ENCODE measurements around the gene CACNB4.
"Not testable (repeated sequence)": the region's sequence is repeated elsewhere in the genome, so short reads cannot be mapped to it uniquely, and the experiment has no call there.

The CACNB4 gene

DNA sequence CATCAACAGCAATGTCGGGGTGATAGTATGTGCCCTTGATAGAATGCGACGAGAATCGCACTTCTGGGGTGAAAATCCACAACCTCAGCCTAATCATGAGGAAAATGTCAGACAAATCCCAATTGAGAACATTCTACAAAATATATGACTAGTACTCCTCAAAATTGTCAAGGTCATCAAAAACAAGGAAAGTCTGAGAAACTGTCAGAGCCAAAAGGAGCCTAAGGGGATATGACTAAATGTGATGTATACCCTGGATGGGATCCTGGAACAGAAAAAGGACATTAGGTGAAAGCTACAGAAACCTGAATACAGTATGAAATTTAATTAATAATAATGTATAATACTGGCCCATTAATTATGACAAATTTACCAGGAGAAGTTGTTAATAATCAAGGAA is 7.6 kb upstream of the CACNB4 start:
- Histone ChIP-seq H3K4me1 (no peaks in the 10 kb centered on the region), H3K9ac (no peak overlapping the region)
- TF ChIP-seq Cebpa-rat (IDR thresholded peaks at IDR 0.05), result no peak

DNA sequence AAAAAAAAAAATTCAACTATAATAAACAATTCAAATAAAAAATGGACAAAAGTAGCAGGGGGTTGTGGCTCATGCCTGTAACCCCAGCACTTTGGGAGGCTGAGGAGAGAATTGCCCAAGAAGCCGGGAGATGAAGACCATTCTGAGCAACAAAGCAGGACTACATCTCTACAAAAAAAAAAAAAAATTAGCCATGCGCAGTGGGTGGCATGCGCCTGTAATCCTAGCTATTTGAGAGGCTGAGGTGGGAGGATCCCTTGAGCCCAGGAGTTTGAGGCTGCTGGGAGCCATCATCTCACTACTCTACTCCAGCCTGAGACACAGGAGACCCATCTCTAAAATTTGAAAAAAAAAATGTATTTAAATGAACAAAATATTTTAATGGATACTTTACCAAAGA is 4.4 kb upstream of the CACNB4 start:
- Histone ChIP-seq H3K9me3 (no peaks in the 10 kb centered on the region), H3K4me3 (no peak overlapping the region), H3K36me3 (no peaks in the 10 kb centered on the region), H3K4me1 (peaks cover 10% of the 10 kb centered on the region), H4K20me1 (peaks cover under 1% of the 10 kb centered on the region; the same call in 1 of the 2 replicates), H3K27me3 (peaks cover 31% of the 10 kb centered on the region), H3K27ac (no peak overlapping the region), H3K4me2 (no peak overlapping the region), H3K9ac (no peak overlapping the region)
- no peak for TF ChIP-seq Cebpa-rat (IDR thresholded peaks at IDR 0.05)

More for the DNA sequence above, 7.6 kb upstream of the CACNB4 start:
- no peak overlapping the region for H3K27ac ChIP-seq
- H3K9me3 ChIP-seq, result no peaks in the 10 kb centered on the region
- no peak overlapping the region for H3K4me3 ChIP-seq
- no peaks in the 10 kb centered on the region for H3K36me3 ChIP-seq
- H4K20me1 ChIP-seq, result no peaks in the 10 kb centered on the region
- no peak overlapping the region for H3K4me2 ChIP-seq
- no peaks in the 10 kb centered on the region for H3K27me3 ChIP-seq

DNA sequence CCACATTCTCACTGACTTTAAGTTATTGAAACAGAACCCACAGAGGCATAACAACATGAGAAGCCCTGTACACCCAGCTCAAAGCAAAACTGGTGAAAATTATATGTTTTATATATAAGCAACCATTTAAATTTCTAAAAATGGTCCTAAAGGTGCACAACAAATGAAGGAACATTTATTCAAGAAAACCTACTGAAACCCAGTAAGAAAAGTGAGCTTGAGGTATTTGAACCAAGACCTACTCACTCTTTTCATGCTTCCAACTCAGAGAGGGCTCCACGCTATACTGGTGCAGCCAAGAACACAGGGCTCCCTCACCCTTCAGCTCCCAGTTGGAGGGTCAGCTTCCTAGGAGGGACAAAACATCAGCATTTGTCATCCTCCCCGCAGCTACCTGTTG is 2.1 kb upstream of the CACNB4 start:
- no peak overlapping the region for H3K9ac ChIP-seq
- H3K4me2 ChIP-seq, result no peak overlapping the region
- H3K4me3 ChIP-seq, result no peak overlapping the region
- TF ChIP-seq Cebpa-rat (IDR thresholded peaks at IDR 0.05), result no peak
- peaks cover 53% of the 10 kb centered on the region for H3K27me3 ChIP-seq
- no peaks in the 10 kb centered on the region for H3K36me3 ChIP-seq
- peaks cover 15% of the 10 kb centered on the region for H3K4me1 ChIP-seq
- no peak overlapping the region for H3K27ac ChIP-seq
- H4K20me1 ChIP-seq, result peaks cover 6% of the 10 kb centered on the region; the same call in 1 of the 2 replicates
- no peaks in the 10 kb centered on the region for H3K9me3 ChIP-seq

DNA sequence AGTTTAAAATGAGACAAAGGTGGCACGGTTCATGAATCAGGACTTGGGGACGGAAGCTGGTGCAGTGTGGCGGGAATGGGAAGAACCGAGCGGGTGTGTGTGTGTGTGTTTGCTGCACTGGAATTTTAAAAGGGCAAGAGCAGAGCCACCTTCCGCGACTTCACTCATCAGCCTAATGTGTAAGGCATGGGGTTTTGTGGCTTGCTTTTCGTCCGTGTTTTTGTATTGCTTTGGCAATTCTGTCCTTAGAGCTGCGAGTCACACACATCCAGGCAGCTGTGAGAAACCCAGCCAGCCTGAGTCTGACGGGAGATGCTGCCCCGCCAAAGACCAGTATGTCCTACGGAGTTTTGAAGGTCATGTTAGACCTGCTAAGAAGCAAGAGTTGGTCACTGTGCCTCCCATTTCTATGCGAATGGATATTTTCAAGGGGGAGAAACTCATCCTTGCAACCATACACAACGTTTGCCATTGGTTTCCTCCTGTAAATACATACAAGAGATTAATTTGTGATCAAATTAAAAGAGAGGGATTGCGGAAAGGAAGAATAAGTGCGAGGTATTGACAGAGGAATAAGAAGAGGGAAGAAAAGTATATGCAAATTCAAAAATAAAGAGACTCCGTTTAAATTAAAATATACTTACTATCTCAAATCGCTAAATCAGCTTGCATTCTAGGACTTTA is 665 bp upstream of the CACNB4 start:
- Histone ChIP-seq H4K20me1 (peaks cover 6% of the 10 kb centered on the region; the same call in 1 of the 2 replicates), H3K4me2 (peak overlapping the region; percentile 96), H3K27me3 (peaks cover 58% of the 10 kb centered on the region), H3K4me1 (peaks cover 15% of the 10 kb centered on the region), H3K4me3 (peak overlapping the region; percentile 72), H3K9me3 (no peaks in the 10 kb centered on the region), H3K9ac (peak overlapping the region; percentile 43; the same call in 1 of the 2 replicates), H3K36me3 (no peaks in the 10 kb centered on the region), H3K27ac (no peak overlapping the region)
- no peak for TF ChIP-seq Cebpa-rat (IDR thresholded peaks at IDR 0.05)

DNA sequence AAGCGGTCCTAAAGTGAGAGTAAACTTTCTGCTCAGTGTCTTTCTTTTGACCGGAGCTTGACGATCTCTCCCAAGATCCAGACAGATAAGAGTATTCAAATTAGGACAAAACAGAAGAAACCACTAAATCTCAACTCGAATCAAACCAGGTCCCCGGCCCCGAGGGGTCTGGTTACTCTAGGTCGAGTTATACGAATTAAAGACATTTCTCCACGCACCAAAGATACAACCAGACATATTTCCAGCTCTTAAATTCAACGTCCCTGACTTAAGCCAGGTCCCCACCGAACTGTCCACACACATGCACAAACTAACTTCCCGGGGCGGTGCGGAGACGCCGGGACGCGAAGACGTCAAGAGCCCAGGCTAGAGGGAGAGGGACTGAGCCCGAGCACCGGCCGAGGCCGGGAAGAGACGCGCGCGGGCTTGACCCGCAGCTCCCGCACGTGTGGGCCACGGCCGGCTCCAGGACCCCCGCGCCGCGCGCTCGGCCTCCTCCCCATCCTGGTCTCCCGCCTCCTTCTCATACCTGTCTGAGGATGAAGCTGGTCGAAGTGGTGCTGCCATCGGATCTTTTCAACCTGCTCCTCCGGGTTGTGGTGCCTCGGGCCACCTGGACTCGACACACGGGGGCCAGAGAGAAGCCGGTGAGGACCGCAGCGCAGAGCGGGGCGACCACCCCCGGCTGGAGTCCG is 896 bp downstream of the CACNB4 start:
- peaks cover 15% of the 10 kb centered on the region for H3K4me1 ChIP-seq
- no peak overlapping the region for H3K9ac ChIP-seq
- peaks cover 6% of the 10 kb centered on the region; the same call in 1 of the 2 replicates for H4K20me1 ChIP-seq
- no peaks in the 10 kb centered on the region for H3K36me3 ChIP-seq
- no peak overlapping the region for H3K27ac ChIP-seq
- H3K4me2 ChIP-seq, result peak overlapping the region; percentile 96
- no peak for TF ChIP-seq Cebpa-rat (IDR thresholded peaks at IDR 0.05)
- peak overlapping the region; percentile 72 for H3K4me3 ChIP-seq
- H3K9me3 ChIP-seq, result no peaks in the 10 kb centered on the region
- peaks cover 58% of the 10 kb centered on the region for H3K27me3 ChIP-seq

DNA sequence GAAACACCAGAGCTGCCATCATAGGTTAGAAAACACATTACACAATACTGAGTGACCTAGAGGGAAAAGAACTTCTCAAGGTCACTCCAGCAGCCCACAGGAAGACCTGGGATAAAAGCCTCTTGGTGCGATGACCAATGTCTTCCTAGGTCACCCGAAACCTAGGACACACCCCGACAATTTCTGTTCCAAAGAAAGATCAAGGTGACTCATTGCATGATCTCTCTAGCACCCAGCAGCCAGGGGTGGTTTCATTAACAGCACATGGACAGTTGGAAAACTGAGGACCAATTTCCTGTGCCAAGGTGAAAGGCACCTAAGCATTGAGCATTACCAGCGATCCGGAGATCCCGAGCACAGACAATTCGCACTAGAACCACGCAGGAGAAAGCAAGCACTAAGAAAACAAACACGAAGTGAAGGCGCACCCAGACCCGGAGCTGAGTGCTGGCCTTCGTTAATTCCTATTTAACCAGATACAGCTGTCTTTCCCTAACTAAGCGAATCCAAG is 1.5 kb downstream of the CACNB4 start:
- no peak for TF ChIP-seq Cebpa-rat (IDR thresholded peaks at IDR 0.05)
- peaks cover 6% of the 10 kb centered on the region; the same call in 1 of the 2 replicates for H4K20me1 ChIP-seq
- peaks cover 15% of the 10 kb centered on the region for H3K4me1 ChIP-seq
- no peak overlapping the region for H3K9ac ChIP-seq
- H3K9me3 ChIP-seq, result no peaks in the 10 kb centered on the region
- no peak overlapping the region for H3K27ac ChIP-seq
- no peak overlapping the region for H3K4me3 ChIP-seq
- H3K4me2 ChIP-seq, result no peak overlapping the region
- H3K27me3 ChIP-seq, result peaks cover 58% of the 10 kb centered on the region
- no peaks in the 10 kb centered on the region for H3K36me3 ChIP-seq

DNA sequence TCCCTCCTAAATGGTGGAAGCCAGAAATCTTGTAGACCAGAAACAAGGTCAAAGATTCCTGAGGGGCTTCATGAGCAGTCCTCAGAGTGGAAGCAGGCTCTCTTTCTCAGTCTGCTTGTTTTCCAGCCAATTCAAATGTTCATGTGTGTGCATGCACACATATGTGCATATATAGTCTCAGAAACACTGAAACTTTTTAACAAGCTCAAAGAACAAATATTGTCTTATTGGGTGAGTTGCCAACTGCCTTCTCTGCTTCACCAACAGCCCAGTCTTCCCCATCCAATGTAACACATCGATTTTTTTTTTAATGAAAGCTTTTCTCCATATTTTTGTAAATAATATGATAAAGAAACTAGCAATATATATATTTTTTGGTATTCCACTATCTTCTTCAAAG is 3.7 kb downstream of the CACNB4 start:
- Histone ChIP-seq H3K36me3 (no peaks in the 10 kb centered on the region), H3K4me3 (no peak overlapping the region), H3K27me3 (peaks cover 46% of the 10 kb centered on the region), H4K20me1 (peaks cover 6% of the 10 kb centered on the region; the same call in 1 of the 2 replicates), H3K27ac (no peak overlapping the region), H3K9ac (no peak overlapping the region), H3K4me1 (peaks cover 15% of the 10 kb centered on the region), H3K9me3 (no peaks in the 10 kb centered on the region), H3K4me2 (no peak overlapping the region)
- no peak for TF ChIP-seq Cebpa-rat (IDR thresholded peaks at IDR 0.05)

DNA sequence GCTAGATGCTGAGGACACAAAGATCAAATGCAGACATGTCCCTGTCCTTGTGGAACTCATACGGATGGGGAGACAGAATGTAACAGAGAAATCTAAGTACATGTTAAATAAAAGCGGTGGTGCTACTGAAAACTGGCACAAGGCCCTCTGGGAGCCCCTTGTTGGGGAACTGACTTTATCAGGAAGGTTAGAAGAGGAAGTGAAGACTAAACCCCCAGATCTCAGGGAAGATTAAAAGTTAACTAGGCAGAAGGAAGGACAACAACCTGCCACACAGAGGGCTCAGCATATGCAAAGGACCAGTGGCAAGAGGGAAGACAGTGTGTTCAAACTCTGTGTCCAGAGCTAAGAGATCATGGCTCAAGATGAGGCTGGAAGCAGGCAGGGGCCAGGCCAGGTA is 4.8 kb downstream of the CACNB4 start:
- Histone ChIP-seq H4K20me1 (peaks cover 6% of the 10 kb centered on the region; the same call in 1 of the 2 replicates), H3K36me3 (no peaks in the 10 kb centered on the region), H3K9ac (no peak overlapping the region), H3K9me3 (no peaks in the 10 kb centered on the region), H3K27me3 (peaks cover 34% of the 10 kb centered on the region), H3K4me2 (no peak overlapping the region), H3K27ac (no peak overlapping the region), H3K4me3 (no peak overlapping the region), H3K4me1 (peaks cover 9% of the 10 kb centered on the region)
- no peak for TF ChIP-seq Cebpa-rat (IDR thresholded peaks at IDR 0.05)

DNA sequence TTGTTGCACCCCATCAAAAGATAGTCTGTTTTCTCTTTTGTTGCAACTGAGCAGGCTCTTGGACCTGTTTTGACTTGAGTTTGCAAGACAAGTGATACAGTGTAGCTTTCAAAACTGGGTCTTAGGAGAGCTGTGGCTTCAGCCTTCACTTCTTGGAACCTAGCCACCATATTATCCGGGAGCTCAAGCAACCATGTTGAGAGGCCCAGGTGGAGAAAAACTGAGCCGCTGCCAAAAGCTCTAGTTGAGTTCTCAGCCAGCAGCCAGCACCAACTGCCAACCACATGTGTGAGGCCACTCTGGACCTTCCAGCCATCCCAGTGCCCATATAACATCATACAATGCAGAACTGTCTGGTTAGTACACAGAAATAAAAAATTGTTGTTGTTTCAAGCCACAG is 5.4 kb downstream of the CACNB4 start:
- no peak overlapping the region for H3K4me3 ChIP-seq
- TF ChIP-seq Cebpa-rat (IDR thresholded peaks at IDR 0.05), result no peak
- no peaks in the 10 kb centered on the region for H3K9me3 ChIP-seq
- no peak overlapping the region for H3K9ac ChIP-seq
- no peaks in the 10 kb centered on the region for H3K36me3 ChIP-seq
- H3K4me1 ChIP-seq, result peaks cover 6% of the 10 kb centered on the region
- H3K27me3 ChIP-seq, result peaks cover 29% of the 10 kb centered on the region
- peaks cover 6% of the 10 kb centered on the region; the same call in 1 of the 2 replicates for H4K20me1 ChIP-seq
- H3K4me2 ChIP-seq, result no peak overlapping the region
- no peak overlapping the region for H3K27ac ChIP-seq

DNA sequence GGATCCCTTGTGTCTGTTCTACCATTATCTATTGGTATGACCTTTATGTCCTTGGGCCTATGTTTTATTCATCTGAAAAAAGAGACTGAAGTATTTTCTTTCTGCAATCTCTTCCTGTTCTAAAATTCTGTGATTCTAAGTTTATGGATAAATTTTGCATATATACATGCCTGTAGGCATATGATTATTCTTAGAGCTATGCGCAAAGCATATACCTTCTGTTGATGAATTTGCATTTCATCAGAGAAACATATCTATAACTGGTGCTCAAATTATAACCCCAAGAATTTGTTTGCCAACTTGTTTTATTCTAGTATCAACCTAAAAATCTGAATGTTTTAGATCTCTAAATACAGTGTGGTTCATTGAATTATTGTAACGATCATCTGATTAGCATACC is 6.7 kb downstream of the CACNB4 start:
- H3K4me3 ChIP-seq, result no peak overlapping the region
- H3K27ac ChIP-seq, result no peak overlapping the region
- H3K4me2 ChIP-seq, result no peak overlapping the region
- H3K36me3 ChIP-seq, result no peaks in the 10 kb centered on the region
- H3K4me1 ChIP-seq, result no peaks in the 10 kb centered on the region
- H3K9ac ChIP-seq, result no peak overlapping the region
- H3K9me3 ChIP-seq, result no peaks in the 10 kb centered on the region
- peaks cover 15% of the 10 kb centered on the region for H3K27me3 ChIP-seq
- no peak for TF ChIP-seq Cebpa-rat (IDR thresholded peaks at IDR 0.05)
- no peaks in the 10 kb centered on the region for H4K20me1 ChIP-seq

DNA sequence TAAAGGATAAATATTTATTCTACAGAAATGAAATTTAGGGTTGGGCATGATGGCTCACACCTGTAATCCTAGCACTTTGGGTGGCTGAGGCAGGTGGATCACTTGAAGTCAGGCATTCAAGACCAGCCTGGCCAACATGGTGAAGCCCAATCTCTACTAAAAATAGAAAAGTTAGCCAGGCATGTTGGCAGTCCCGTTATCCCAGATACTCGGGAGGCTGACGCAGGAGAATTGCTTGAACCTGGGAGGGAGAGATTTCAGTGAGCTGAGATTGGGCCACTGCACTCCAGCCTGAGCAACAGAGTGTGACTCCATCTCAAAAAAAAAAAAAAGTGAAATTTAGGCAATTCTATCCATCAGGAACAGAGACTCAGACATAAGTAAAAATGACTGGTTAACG is 8.1 kb downstream of the CACNB4 start:
- not testable (repeated sequence) for H3K4me1 ChIP-seq, H3K27ac ChIP-seq, H3K27me3 ChIP-seq, H3K9me3 ChIP-seq, H3K36me3 ChIP-seq, H4K20me1 ChIP-seq, H3K9ac ChIP-seq, H3K4me3 ChIP-seq, H3K4me2 ChIP-seq

Data from BLaER1 (cell line).